Measurements from ENCODE around the gene TSPEAR. TPM values are rescaled to one million over a fixed set of nuclear protein-coding genes. Genes with fewer than 3 reads are reported as not detected.

The TSPEAR gene
- total RNA-seq, 4 donors from 2014 or later, result 0.19 TPM; not detected in 3

DNA sequence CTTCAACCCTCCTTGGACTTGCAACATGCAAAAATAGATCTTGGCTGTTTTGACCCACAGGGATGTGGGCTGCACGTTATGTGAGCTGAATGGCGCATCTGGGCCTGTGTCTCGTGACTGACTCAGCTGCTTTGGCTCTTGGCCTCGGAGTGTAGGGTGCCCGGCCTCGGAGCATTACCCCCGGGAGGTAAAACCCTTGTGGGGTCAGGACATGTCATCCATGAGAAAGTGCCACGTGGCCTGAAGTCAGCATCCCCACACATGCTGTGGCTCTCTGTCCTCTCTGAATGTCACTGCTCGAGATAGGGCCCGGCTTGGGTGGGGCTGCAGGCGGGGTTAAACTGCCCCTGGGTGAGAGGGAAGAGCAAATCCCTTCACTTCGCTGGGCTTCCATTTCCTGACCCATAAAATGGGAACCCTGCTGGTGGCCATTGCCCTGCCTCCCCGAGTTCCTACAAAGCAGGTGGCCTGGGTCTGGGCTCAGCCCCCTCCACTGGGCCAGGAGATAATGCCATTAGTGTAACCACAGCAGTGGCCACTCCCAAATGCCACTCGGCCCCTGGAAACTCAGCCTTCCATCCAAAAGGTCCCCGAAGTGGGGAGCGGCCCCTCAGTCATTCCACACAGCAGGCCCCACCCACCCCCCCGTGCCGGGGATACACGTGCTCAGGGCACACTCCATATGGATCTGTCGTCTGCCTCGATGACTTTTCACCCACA, 22.8 kb upstream of the TSPEAR start:
- TF ChIP-seq, protein P1, sequence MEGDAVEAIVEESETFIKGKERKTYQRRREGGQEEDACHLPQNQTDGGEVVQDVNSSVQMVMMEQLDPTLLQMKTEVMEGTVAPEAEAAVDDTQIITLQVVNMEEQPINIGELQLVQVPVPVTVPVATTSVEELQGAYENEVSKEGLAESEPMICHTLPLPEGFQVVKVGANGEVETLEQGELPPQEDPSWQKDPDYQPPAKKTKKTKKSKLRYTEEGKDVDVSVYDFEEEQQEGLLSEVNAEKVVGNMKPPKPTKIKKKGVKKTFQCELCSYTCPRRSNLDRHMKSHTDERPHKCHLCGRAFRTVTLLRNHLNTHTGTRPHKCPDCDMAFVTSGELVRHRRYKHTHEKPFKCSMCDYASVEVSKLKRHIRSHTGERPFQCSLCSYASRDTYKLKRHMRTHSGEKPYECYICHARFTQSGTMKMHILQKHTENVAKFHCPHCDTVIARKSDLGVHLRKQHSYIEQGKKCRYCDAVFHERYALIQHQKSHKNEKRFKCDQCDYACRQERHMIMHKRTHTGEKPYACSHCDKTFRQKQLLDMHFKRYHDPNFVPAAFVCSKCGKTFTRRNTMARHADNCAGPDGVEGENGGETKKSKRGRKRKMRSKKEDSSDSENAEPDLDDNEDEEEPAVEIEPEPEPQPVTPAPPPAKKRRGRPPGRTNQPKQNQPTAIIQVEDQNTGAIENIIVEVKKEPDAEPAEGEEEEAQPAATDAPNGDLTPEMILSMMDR (IDR thresholded peaks at IDR 0.05), result no peak
- DNase-seq (ENCODE audit: low spot score) (no peak), ATAC-seq (ENCODE audit: low FRiP score) (no peak)

DNA sequence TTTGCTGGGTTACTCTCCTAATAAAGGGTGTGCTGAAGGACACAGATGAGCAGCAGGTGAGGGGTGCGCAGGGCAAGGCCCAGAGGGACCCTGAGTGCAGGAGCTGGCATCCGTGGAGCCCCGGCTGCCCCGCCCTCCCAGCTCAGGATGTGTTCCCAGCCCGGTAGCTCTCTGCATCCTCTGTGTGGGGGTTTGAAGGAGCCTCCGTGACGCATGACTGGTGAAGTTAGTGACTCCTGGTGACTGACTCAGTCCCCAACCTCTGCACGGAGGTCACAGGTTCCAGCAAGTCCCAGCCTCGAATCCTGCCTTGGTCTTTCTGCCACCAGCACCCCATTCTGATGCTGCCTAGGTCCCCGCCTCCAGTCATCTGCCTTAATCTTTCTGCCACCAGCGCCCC, 21.6 kb upstream of the TSPEAR start:
- ATAC-seq (ENCODE audit: low FRiP score) (no peak), DNase-seq (ENCODE audit: low spot score) (no peak)
- TF ChIP-seq, protein P1 (IDR thresholded peaks at IDR 0.05), result no peak

DNA sequence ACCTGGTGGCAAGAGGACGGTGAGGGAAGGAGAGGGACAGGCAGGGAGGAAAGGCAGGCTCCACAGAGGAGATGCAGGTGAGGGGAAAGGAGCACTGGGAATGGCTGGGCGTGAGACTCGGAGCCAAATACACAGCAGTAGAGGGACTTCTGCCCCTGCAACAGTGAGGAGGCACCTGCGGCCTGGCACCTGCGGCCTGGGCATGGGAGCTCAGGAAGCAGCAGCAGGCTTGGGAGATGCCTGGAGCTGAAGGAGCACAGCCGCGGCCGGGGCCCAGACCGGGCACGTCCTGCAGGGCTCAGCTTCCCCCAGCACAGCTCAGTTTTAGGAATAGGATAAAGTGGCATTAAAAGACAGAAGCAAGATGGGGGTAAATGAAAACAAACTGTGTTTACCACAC, 20.9 kb upstream of the TSPEAR start:
- DNase-seq (ENCODE audit: low spot score) (no peak), ATAC-seq (ENCODE audit: low FRiP score) (no peak)
- TF ChIP-seq, protein P1 (IDR thresholded peaks at IDR 0.05), result no peak

DNA sequence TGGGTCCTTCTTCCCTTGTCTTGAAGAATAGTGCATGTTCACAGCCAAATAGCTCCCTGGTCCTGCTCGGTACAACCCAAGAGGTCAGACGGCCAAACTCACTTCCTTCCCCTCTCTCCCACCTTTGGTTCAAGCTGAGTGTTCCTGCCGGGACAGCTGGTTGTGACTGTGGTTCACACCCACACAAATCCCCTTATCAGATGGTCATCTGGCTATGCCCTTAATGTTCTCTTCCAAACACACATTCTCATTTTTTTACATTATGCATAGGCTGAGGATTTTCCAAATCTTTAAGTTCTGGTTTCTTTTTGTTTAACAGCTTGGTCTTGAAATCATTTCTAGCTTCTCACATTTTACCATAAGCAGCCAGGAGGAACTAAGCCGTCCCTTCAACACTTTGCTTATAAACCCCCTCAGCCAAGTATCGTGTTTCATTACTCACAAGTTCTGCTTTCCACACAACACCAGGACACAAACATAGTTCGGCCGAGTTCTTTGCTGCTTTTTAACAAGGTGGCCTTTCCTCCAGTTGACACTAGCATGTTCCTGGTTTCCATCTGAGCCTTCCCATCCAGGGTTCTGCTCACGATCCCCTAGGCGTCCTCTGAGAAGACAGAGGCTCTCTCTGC, 19.7 kb upstream of the TSPEAR start:
- ATAC-seq (ENCODE audit: low FRiP score), result no peak
- TF ChIP-seq, protein P1 (IDR thresholded peaks at IDR 0.05), result no peak
- no peak for DNase-seq (ENCODE audit: low spot score)

DNA sequence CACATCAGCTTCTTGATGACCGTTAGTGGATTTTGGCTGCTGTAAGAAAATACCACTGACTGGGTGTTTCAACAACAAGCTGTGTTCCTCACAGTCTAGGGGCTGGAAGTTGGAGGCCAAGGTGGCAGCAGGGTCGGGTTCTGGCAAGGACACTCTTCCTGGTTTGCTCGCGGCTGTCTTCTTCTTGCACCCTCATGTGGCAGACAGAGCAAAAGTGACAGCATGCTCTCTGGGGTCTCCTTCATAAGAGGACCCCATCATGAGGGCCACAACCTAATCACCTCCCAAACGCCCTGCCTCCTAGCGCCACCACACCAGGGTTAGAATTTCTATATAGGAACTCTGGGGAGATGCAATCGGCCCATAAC, 18.6 kb upstream of the TSPEAR start:
- DNase-seq (ENCODE audit: low spot score) (no peak), ATAC-seq (ENCODE audit: low FRiP score) (no peak)
- TF ChIP-seq, protein P1 (IDR thresholded peaks at IDR 0.05), result no peak

DNA sequence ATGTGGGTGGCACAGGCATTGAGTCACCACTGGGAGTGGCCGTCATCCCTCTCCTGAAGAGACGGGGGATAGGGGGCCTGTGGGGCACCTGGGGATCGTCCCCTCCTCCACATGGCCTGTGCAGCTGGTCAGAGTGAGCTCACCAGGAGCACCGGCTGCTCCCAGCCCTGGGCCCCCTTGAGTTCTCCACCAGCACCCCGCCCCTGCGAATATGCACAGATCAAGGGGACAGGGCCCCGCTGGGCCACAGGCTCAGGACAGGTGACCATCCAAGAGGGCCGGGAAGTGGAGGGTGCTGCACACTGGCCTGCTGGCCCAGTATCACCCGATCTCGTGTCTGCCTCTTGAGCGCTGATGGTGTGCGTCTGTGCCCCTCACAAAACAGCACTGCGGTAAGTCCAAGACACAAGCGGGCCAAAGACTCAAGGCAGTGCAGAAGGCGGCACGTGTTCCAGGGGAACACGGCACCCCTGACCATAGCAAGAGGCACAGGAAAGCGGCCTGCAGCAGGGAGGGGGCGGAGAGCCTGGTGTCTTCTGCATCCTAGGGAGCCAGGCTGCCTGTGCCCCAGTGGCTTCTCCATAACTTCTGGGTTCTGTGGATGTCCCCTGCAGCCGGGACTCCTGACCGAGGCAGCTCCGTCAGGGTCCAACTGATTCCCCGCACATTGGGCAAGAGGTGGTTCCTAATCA, 18.1 kb upstream of the TSPEAR start:
- TF ChIP-seq, protein P1 (IDR thresholded peaks at IDR 0.05), result no peak
- no peak for ATAC-seq (ENCODE audit: low FRiP score)
- no peak for DNase-seq (ENCODE audit: low spot score)
